GM23248 (cell line): ENCODE data around the gene CLEC19A.

Experiments
- EZH2 ChIP-seq: fragments of 200-600 bp; sonication (generic); IDR thresholded peaks from 2 replicates; pipeline ENCODE4 v1.6.1; 2018; ENCODE audit warnings: antibody characterized with exemption, mild to moderate bottlenecking; ENCODE audit not compliant: insufficient read depth, poor library complexity, severe bottlenecking
- EZH2phosphoT487 ChIP-seq: fragments of 200-600 bp; sonication (generic); IDR thresholded peaks from 2 replicates; pipeline ENCODE4 v1.6.1; 2018; ENCODE audit warnings: antibody characterized with exemption, moderate library complexity, mild to moderate bottlenecking, low read depth; ENCODE audit not compliant: insufficient read depth

- TF ChIP-seq EZH2phosphoT487 (no peak), EZH2 (no peak)
These were observed 44.4 kb downstream of the CLEC19A start for GRCh38 chr16:19329932-19330331.
